Vagina (tissue), 2 donors: ENCODE results near the gene FSD1L. TPM values are rescaled to one million over a fixed set of nuclear protein-coding genes. Genes with fewer than 3 reads are reported as not detected.

Experiments used
- DNase-seq, 2 donors: peaks; one replicate each; pipeline ENCODE4 v3.0.0-alpha.2; 2017; ENCODE audit errors: extremely low spot score in 2 of 2
- H3K27ac ChIP-seq: fragments of 200-600 bp; sonication (generic); one replicate; pipeline ENCODE4 v1.5.1; 2019
- H3K27me3 ChIP-seq: fragments of 200-600 bp; sonication (generic); one replicate; pipeline ENCODE4 v1.5.1; 2019
- H3K36me3 ChIP-seq, 2 donors: fragments of 200-600 bp; sonication (generic); one replicate each; pipeline ENCODE4 v1.5.1; 2017 to 2019
- H3K4me1 ChIP-seq: fragments of 200-600 bp; sonication (generic); one replicate; pipeline ENCODE4 v1.5.1; 2019
- H3K4me3 ChIP-seq, 2 donors: fragments of 200-600 bp; sonication (generic); 1 replicate in 1 of 2; 2 replicates in 1 of 2; pipeline ENCODE4 v1.5.1; 2016 to 2019
- H3K9me3 ChIP-seq: fragments of 200-600 bp; sonication (generic); one replicate; pipeline ENCODE4 v1.5.1; 2019
- POLR2A ChIP-seq, 2 donors: fragments of 450-650 bp; IDR thresholded peaks; one replicate each; pipeline ENCODE4 v1.6.1; 2017; ENCODE audit warnings: antibody characterized with exemption in 2 of 2, mild to moderate bottlenecking in 2 of 2, moderate library complexity in 2 of 2
- POLR2AphosphoS5 ChIP-seq, 2 donors: sonication (generic); formaldehyde crosslinking; IDR thresholded peaks; one replicate each; pipeline ENCODE4 v1.9.0; 2017; ENCODE audit warnings: antibody characterized with exemption in 2 of 2, mild to moderate bottlenecking in 2 of 2, low read depth in 1 of 2; ENCODE audit not compliant: insufficient read depth in 1 of 2
- intact Hi-C: fragments of 100-400 bp; cut with DNase I; formaldehyde crosslinking; loops from one replicate; pipeline ENCODE4 v1.15.1; 2023
- total RNA-seq: library from RNA; depleted of rRNA; stranded (reverse); fragments of >200 nt; gene quantifications from one replicate; pipeline ENCODE4 v1.2.3, GENCODE V29; 2016
- TF ChIP-seq, protein P1 (sequence below), 3 experiments: fragments of 450-650 bp in 2 of 3; fragments of 200-600 bp in 1 of 3; sonication (generic) in 1 of 3; IDR thresholded peaks; one replicate each; pipeline ENCODE4 v1.5.1; 2017 to 2019; ENCODE audit warnings: antibody characterized with exemption in 3 of 3, mild to moderate bottlenecking in 2 of 3, moderate library complexity in 2 of 3

The FSD1L gene
- total RNA-seq, 1 donor from 2014 or later: 4.2 TPM

GRCh38 chr9:105432247-105432842 is 15.5 kb upstream of the FSD1L start:
- intact Hi-C loops: no loop called here
- no peaks in the 10 kb centered on the region for H3K36me3 ChIP-seq
- H3K9me3 ChIP-seq: no peaks in the 10 kb centered on the region
- H3K4me1 ChIP-seq: no peaks in the 10 kb centered on the region
- TF ChIP-seq, protein P1, sequence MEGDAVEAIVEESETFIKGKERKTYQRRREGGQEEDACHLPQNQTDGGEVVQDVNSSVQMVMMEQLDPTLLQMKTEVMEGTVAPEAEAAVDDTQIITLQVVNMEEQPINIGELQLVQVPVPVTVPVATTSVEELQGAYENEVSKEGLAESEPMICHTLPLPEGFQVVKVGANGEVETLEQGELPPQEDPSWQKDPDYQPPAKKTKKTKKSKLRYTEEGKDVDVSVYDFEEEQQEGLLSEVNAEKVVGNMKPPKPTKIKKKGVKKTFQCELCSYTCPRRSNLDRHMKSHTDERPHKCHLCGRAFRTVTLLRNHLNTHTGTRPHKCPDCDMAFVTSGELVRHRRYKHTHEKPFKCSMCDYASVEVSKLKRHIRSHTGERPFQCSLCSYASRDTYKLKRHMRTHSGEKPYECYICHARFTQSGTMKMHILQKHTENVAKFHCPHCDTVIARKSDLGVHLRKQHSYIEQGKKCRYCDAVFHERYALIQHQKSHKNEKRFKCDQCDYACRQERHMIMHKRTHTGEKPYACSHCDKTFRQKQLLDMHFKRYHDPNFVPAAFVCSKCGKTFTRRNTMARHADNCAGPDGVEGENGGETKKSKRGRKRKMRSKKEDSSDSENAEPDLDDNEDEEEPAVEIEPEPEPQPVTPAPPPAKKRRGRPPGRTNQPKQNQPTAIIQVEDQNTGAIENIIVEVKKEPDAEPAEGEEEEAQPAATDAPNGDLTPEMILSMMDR (IDR thresholded peaks at IDR 0.05): no peak
- TF ChIP-seq POLR2AphosphoS5 (IDR thresholded peaks at IDR 0.05; ENCODE audit: insufficient read depth in 1 of 2, low read depth in 1 of 2): no peak
- TF ChIP-seq POLR2A (IDR thresholded peaks at IDR 0.05): no peak
- no peak for DNase-seq
- no peak overlapping the region for H3K4me3 ChIP-seq
- H3K27me3 ChIP-seq: no peaks in the 10 kb centered on the region
- H3K27ac ChIP-seq: no peak overlapping the region

DNA sequence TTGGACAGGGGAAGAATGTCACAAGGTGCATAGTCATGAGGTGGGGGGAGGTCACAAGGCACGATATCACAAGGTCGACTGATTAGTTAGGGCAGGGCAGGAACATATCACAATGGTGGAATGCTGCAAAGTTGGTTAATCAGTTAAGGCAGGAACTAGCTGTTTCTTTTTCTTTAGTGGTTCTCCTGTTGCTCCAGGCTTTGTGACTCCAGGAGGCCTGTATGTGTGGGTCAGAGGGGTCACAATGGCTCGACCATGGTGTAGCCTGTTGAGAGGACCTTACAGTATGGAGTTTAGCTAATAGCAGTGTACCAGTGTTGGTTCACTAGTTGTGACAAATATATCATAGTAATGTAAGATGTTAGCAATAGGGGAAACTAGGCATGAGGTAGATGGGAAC is 12.4 kb upstream of the FSD1L start:
- no peak for DNase-seq
- Histone ChIP-seq H3K27me3 (no peaks in the 10 kb centered on the region), H3K4me1 (no peaks in the 10 kb centered on the region), H3K4me3 (no peak overlapping the region), H3K9me3 (no peaks in the 10 kb centered on the region), H3K27ac (no peak overlapping the region), H3K36me3 (no peaks in the 10 kb centered on the region)
- TF ChIP-seq POLR2AphosphoS5 (IDR thresholded peaks at IDR 0.05; ENCODE audit: insufficient read depth in 1 of 2, low read depth in 1 of 2): no peak
- no peak for TF ChIP-seq POLR2A (IDR thresholded peaks at IDR 0.05)
- intact Hi-C loops: no loop called here

DNA sequence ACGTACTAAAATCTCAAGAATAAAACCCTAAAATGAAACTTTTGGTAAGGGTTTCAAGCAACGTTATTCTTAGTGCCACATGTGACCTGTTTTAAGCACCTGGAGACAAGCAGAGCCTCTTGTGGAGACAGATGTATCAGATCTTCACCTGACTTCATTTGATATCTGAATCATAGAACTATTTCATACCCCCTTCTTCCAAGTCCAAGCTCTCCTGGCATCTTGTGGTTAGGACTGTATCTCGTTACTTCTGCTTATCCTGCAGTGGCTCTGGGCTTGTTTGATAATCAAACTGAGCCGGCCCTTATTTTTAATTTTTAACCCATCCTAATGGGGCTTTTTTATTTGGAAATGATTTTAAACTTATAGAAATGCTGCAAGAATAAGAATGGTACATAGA is 11.1 kb upstream of the FSD1L start:
- no peaks in the 10 kb centered on the region for H3K9me3 ChIP-seq
- no peaks in the 10 kb centered on the region for H3K36me3 ChIP-seq
- no peaks in the 10 kb centered on the region for H3K4me1 ChIP-seq
- intact Hi-C loops: no loop called here
- H3K27ac ChIP-seq: no peak overlapping the region
- no peak for TF ChIP-seq POLR2A (IDR thresholded peaks at IDR 0.05)
- TF ChIP-seq, protein P1 (IDR thresholded peaks at IDR 0.05): no peak
- no peak for TF ChIP-seq POLR2AphosphoS5 (IDR thresholded peaks at IDR 0.05; ENCODE audit: insufficient read depth in 1 of 2, low read depth in 1 of 2)
- no peak overlapping the region for H3K4me3 ChIP-seq
- H3K27me3 ChIP-seq: no peaks in the 10 kb centered on the region
- DNase-seq: no peak

DNA sequence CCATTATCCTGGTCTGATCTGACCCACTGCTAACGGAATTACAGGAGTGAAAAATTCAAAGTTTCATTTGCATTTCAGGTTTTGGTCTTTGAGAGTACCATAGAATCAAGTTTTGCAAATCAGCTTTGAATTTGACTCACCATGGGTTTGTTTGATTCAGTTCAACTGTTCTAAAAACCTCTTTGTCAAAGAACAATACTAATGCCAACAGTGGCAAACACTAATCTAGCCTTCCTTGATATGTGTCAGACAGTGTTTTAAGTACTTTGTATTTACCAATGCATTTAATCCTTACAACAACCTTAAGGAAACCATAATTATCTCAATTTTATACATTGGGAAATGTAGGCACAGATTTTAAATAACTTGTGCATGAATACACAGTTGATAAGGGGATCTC is 10.1 kb upstream of the FSD1L start:
- no peaks in the 10 kb centered on the region for H3K9me3 ChIP-seq
- TF ChIP-seq POLR2A (IDR thresholded peaks at IDR 0.05) (no peak), POLR2AphosphoS5 (IDR thresholded peaks at IDR 0.05; ENCODE audit: insufficient read depth in 1 of 2, low read depth in 1 of 2) (no peak)
- TF ChIP-seq, protein P1 (IDR thresholded peaks at IDR 0.05): no peak
- H3K4me3 ChIP-seq: no peak overlapping the region
- no peaks in the 10 kb centered on the region for H3K36me3 ChIP-seq
- no peak for DNase-seq
- no peaks in the 10 kb centered on the region for H3K4me1 ChIP-seq
- intact Hi-C loops: no loop called here
- no peak overlapping the region for H3K27ac ChIP-seq
- no peaks in the 10 kb centered on the region for H3K27me3 ChIP-seq

- no peak for DNase-seq
- H3K9me3 ChIP-seq: no peaks in the 10 kb centered on the region
- H3K27me3 ChIP-seq: no peaks in the 10 kb centered on the region
- no peak overlapping the region for H3K4me3 ChIP-seq
- no peak overlapping the region for H3K27ac ChIP-seq
- TF ChIP-seq POLR2A (IDR thresholded peaks at IDR 0.05) (no peak), POLR2AphosphoS5 (IDR thresholded peaks at IDR 0.05; ENCODE audit: insufficient read depth in 1 of 2, low read depth in 1 of 2) (no peak)
- TF ChIP-seq, protein P1 (IDR thresholded peaks at IDR 0.05): no peak
- H3K36me3 ChIP-seq: no peaks in the 10 kb centered on the region
- H3K4me1 ChIP-seq: no peaks in the 10 kb centered on the region
- intact Hi-C loops: no loop called here
These were observed 9.6 kb upstream of the FSD1L start for GRCh38 chr9:105438141-105438806.
